GM21528 (cell line): ENCODE data around the gene SYT2.

ENCODE experiments used
- ATAC-seq: cut with Tn5 transposase; IDR thresholded peaks from one replicate; pipeline ENCODE4 v1.9.1; 2021; ENCODE audit warnings: mild to moderate bottlenecking, moderate library complexity; ENCODE audit not compliant: unreplicated experiment, low FRiP score

The SYT2 gene

DNA sequence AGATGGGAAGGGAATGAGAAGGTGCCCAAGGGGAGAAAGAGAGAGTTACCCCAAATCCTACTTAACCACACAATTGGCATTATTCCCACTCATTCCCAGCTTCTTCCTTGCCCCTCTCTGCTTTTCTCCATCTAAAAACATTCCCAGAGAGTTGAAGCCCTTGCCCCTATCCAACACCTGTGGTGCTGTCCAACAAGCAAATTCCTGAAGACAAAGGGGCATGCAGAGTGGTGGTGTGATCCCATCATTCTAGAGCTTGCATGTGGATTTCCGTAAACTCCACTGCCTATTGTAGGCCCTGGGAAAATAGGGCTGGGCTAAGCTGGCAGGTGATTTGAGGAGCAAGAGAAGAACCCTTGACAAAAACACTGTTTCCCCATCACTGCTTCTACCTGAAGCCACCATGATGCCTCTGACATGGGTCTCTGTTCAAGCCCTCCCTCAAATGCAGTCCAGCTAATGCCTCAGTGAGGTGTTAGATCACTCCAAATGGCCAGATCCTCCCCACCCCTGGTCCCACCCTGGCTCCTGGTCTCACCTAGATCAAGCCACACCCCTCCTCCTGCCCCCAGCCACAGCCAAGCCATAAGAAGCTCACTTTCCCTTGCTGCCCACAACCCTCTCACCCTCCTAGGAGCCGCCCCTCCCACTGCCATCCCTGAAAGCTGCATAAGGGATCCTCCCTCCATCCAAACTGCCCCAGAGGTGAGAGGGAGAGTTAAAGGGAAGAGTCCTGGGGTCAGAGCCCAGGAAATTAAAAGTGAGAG lies 29.5 kb downstream of the SYT2 start:
- ATAC-seq = no peak

DNA sequence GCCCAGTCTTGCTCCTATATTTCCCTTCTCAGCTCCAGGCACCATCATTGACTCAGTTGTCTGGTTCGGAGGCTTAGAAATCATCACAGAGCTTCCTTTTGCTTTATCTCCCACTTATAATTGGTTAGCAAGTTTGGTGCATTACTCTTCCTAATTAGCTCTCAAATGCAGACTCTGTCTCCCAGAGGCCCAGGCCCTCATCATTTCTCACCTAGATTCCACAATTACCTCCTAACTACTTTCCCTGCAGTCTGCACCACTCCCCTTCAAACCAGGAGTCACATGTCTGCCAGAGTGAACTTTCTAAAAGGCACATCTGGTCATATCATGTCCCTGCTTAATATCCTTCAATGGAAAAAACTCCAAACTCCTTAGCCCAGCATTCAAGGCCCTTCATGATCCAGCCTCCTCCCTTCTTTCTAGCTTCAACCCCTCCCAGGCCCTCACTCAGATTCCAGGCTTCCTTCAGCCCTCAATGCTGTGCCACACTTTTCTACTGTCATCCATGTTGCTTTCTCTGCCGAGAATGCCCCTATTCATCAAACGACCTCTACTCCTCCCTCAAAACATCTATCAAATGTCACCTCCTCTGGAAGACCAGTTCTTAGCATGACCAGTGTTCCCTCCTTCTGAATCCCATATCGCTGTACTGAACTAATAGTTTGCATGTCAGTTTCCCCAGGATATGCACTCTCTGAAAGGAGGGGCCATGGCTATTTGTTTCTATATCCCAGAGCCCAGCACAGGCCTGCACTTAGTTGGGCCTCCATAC lies 30.7 kb downstream of the SYT2 start:
- no peak for ATAC-seq

DNA sequence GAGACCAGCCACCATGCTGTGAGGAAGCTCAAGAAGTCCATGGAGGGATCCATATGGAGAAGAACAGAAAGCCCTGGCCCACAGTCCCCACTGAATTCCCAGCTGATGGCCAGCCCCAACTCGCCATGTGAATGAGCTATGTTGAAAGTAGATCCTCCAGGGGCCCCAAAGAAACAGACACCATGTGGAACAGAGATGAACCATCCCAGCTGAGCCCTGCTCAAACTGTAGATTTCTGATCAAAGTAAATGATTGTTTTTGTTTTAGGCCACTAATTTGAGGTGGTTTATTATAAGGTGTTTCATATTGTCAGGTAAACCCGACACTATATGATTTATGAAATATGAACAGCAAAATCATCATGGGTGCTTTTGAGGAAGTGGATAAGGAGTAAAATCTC lies 32.8 kb downstream of the SYT2 start:
- no peak for ATAC-seq

DNA sequence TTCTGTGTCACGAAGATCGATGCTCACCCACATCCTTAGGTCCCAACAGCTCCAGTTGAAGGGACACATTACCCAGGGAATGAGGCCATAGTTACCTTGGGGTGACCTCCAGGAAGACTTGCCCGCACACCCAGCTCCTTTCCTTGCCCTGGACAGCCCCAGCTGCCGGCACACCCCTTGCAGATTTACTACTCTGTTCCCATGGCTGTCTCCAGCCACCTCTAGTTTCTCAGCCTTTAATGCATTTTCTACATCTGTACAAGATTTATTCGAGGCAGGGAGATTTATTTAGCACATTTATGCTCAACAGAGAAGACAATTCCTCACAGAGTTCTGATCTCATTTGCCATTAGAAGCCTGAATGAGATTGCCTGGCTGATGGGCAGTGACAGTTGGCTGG lies 36.7 kb downstream of the SYT2 start:
- ATAC-seq = no peak

- ATAC-seq = no peak
These were observed 38.9 kb downstream of the SYT2 start for GRCh38 chr1:202671399-202671798.

DNA sequence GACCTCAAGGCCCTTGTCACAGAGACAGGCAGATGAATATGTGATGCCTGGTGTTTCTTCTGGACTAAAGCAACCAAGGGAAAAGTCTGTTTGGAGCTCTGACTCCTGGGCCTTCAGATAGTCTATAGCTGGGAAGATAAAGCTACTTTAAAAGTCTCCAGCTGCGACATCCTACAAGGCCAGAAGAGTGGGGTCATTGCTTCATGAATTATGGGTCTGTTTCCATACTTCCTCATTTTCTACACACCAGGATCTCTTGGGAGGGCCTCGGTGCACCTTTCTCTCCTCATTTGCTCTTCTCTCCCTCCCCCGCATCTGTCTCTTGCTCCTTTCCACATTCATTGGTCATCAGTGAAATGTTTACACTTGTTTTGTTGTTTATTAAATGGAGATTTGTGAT lies 44.8 kb downstream of the SYT2 start:
- no peak for ATAC-seq

- ATAC-seq = no peak
These were observed 46.2 kb downstream of the SYT2 start for GRCh38 chr1:202664083-202664482.

GRCh38 chr1:202663131-202663530 lies 47.1 kb downstream of the SYT2 start:
- no peak for ATAC-seq

DNA sequence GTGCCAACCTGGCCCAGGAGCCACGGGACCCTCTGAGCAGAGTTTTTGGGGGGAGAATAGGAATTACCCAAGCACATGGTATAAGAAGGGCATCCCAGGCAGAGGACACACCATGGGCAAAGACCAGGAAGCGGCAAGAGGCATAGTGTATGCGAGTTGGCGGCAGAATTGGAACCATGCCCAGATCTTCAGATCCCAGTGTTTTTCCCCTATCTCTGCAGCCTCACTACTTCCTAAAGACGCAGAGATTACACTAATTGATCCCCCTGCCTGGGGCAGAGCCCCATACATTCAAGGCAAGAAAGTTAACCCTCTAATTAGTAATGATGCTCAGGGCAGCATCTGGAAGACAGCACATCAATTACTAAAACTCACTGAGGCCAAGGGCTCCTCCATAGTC lies 48.2 kb downstream of the SYT2 start:
- no peak for ATAC-seq

DNA sequence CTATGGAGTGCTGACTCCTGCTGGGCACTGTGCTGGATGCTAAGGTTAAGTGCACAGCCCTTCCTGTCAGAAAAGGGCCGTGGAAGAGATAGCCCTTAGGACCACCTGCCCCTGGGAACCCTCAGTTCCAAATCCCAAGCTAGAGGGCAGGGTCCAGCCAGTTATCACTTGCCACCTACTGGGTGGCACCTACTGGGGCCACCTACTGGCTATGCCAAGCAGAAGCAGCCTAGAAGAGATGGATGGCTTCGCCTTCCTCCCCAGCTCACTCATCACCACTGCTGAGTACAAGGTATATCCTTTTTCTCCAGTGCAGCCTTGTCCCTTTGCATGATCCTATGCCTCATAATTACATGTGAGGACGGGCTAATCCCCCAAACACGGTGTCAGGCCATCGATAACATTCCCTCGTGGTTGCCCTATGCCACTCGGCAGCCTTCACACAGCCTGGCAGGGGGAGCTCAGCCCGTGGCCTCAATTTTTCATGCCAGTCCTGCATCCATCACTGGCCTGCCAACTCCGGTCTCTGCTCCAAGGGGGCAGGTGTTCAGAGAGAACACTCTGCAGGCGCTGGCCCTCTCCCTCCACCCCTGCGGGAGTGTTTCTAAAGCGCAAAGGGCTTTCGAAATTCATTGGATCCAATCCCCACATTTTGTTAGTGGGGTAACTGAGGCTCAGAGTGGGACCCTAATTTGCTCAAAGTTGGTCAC lies 49.0 kb downstream of the SYT2 start:
- no peak for ATAC-seq

DNA sequence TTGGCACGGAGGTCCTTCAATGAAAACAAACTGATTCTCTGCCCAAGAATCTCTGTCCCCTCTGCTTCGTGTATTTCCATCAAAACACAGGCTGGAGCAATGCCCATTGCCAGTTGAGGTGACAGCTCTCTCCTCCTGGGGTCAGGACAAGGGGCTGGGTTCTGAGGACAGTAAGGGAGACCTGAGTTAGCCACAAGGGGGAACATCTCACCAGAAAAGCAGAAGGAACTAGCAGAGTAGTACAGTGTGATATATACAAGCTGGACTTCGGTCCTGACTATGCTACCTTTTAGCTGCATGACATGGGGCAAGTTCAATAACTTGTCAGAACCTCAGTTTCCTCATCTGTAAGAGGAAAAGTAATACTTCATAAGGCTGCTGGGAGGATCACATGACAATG lies 50.3 kb downstream of the SYT2 start:
- no peak for ATAC-seq

GRCh38 chr1:202659541-202659940 lies 50.7 kb downstream of the SYT2 start:
- ATAC-seq = no peak

GRCh38 chr1:202658769-202659168 lies 51.5 kb downstream of the SYT2 start:
- ATAC-seq = no peak

DNA sequence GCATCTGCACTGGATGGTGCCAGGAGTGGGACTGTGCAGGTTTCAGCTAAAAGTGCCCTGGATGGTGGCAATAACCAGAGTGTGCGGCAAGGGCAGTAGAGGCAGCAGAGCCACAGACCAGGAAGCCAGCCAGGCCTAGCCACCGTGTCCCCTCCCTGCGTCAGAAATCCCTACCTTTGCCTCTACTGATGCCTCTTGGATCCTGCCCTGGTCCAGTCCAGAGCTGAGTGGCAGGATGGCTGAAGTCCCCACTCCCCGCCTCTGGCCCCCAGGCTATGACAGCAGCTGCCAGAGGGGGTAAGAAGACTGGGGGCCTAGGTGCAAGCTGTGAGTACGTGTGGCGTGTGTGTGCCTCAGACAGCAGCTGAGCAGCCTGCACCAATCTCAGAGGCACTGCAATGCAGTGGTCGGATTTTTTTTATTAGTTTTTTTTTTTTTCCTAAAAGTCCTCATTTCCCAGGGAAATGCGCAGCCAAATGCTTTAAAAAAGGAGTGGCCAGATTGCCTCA lies 51.9 kb downstream of the SYT2 start:
- no peak for ATAC-seq

DNA sequence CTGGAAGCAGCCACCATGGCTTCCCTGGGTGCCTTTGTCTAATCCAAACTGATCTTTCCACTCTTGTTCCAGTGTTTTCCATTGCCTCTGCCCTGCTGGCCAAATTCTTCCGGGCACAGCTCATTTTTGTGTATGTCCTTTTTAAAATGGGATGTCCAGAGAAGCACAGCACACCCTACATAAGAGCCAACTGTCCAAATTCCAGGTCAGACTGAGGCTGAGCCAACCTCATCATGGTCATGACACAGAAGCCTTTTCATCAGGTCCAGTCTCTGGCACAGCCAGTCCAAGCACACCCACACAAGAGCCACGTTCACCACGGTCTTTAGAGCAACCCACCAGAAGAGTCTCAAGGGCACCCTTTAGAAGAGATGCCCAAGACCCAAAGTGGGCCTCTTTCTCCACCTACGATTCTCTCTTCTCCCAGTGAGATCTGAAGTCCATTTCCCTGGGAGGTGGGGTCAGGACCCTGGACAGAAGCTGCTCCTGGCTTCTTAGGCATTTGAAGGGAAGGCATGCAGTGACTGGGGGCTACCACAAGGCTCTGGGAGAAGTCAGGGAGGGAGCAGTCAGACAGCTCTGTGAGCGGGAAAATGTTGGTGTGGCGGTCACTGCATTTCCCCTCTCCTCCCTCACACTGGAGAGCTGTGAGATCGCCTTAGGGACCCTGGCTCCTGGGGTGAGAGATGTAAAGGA lies 53.2 kb downstream of the SYT2 start:
- no peak for ATAC-seq

DNA sequence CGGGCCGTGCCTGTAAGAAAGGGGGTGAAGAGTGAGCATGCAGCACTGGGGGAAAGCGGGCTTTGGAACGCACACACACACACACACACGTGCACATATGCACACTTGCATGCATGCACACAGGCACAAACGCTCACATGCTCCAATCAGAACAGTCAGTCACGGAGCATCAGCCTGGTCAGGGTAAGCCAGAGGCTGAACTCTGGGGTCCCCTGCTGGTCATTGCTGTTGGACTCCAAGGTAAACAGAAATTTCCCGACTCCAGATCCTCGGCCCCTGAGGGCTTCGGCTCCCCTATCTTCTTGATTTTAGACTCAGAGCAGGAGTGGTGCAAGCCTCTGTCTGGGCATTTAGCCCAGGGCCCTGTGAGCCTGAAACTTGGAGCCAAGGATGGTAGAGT lies 54.2 kb downstream of the SYT2 start:
- no peak for ATAC-seq

GRCh38 chr1:202654079-202654478 lies 56.2 kb downstream of the SYT2 start:
- no peak for ATAC-seq

DNA sequence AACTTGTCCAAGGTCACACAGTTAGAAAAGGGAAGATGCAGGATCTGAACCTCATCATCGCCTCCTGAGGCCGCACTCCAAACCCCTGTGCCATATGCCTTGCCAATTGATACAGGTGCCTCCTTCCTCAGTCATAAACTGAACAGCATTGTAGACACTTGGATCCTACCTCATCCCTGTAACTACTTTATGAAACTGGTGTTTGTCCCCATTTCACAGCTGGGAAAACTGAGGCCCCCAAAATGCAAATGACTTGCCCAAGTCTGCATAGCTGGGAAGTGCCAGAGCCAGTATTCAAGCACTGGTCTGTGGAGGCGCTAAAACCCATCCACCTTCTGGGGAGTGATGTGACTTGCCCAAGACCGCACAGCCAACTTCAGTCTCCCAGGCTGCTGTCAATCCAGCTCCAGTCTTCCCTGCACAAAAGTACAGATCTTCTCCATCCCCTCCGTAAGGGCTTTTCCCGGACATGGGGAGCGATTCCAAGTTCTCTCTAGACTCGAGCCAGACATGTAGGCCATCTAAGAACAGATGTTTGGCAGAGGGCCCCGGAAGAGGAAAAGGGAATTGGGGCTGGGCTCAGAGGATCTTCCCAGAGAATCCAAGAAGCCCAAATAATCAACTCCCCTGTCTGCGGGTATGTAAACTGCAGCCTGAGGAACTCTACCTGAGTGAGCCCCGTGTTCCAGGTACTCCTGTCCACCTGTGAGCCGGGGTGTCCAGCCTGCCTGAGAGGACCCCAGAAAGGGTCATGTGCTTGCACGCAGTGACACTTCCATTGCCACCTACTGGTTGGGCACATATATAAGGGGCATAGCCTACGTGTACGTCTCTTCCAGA lies 60.5 kb downstream of the SYT2 start:
- no peak for ATAC-seq

DNA sequence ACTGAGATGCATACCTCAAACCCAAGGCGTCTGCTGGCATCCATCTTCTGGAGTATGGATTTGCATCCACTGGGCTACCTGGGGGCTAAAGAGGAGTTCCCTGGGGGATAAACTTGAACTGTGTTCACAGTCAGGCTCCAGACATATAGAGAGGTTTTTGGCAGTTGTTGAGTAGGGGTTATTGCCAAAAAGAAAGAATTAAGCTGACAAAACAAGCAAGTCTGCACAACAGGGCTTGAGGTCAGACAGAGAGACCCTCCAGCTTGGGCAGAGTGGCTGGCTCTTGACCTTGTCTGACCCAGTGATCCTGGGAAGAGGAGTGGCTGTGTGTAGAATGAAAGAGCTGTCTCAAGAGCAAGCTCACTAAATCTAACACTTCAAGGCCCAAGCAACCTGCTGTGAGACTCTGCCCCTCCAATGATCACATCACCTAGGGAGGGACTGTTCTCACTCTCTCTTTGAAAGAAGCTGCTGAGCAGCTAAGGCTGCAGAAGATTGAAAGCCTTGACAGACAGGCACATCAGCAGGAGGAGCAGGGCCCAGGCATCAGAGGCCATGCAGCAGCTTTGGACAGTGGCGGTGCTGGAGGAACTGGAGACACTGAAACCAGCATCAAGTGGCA lies 61.5 kb downstream of the SYT2 start:
- no peak for ATAC-seq
